Liver (tissue), 9 donors: ENCODE measurements around the gene SCRN2. TPM values are rescaled to one million over a fixed set of nuclear protein-coding genes. Genes with fewer than 3 reads are reported as not detected.

Source experiments
- DNase-seq: peaks from one replicate; pipeline ENCODE4 v3.0.0-alpha.2; 2017; ENCODE audit warnings: low spot score
- H3K27ac ChIP-seq, 2 donors: one replicate each; pipeline ENCODE4 v1.7.0; 2013; ENCODE audit warnings: inconsistent platforms in 2 of 2, low read length in 2 of 2, control low read depth in 1 of 2, low read depth in 1 of 2, mild to moderate bottlenecking in 1 of 2
- H3K27me3 ChIP-seq, 4 donors: one replicate each; pipeline versions ENCODE4 v1.6.1 to v1.7.0; 2013; ENCODE audit warnings: low read length in 3 of 4, inconsistent platforms in 1 of 4, mild to moderate bottlenecking in 1 of 4, moderate library complexity in 1 of 4; ENCODE audit not compliant: control insufficient read depth in 4 of 4, insufficient read depth in 4 of 4
- H3K36me3 ChIP-seq, 4 donors: one replicate each; pipeline versions ENCODE4 v1.6.1 to v1.7.0; 2013; ENCODE audit warnings: low read length in 3 of 4, mild to moderate bottlenecking in 3 of 4, low read depth in 1 of 4, moderate library complexity in 1 of 4; ENCODE audit not compliant: control insufficient read depth in 4 of 4, insufficient read depth in 3 of 4
- H3K4me1 ChIP-seq, 4 donors: one replicate each; pipeline versions ENCODE4 v1.6.1 to v1.7.0; 2013; ENCODE audit warnings: low read length in 3 of 4, mild to moderate bottlenecking in 3 of 4, moderate library complexity in 1 of 4; ENCODE audit not compliant: control insufficient read depth in 4 of 4, insufficient read depth in 4 of 4
- H3K4me3 ChIP-seq, 3 donors: one replicate each; pipeline versions ENCODE4 v1.6.1 to v1.7.0; 2013; ENCODE audit warnings: low read length in 3 of 3, control low read depth in 1 of 3, low read depth in 1 of 3, mild to moderate bottlenecking in 1 of 3
- H3K9ac ChIP-seq, 2 donors: one replicate each; pipeline ENCODE4 v1.7.0; 2013; ENCODE audit warnings: low read length in 2 of 2, mild to moderate bottlenecking in 2 of 2, moderate library complexity in 2 of 2, control low read depth in 1 of 2, low read depth in 1 of 2
- H3K9me3 ChIP-seq, 4 donors: one replicate each; pipeline versions ENCODE4 v1.6.1 to v1.7.0; 2013; ENCODE audit warnings: low read length in 3 of 4; ENCODE audit not compliant: control insufficient read depth in 4 of 4
- ATF3 ChIP-seq: IDR thresholded peaks from 2 replicates; pipeline ENCODE4 v1.6.1; 2016; ENCODE audit warnings: antibody characterized with exemption
- EGR1 ChIP-seq, 2 donors: IDR thresholded peaks; 2 replicates each; pipeline ENCODE4 v1.6.1; 2016 to 2018; ENCODE audit warnings: antibody characterized with exemption in 2 of 2, low read depth in 2 of 2
- FOXA1 ChIP-seq: IDR thresholded peaks from 2 replicates; pipeline ENCODE4 v1.6.1; 2016; ENCODE audit warnings: antibody characterized with exemption
- FOXA2 ChIP-seq: IDR thresholded peaks from 2 replicates; pipeline ENCODE4 v1.6.1; 2016; ENCODE audit warnings: antibody characterized with exemption
- GABPA ChIP-seq, 2 donors: IDR thresholded peaks in 1 of 2; conservative IDR thresholded peaks in 1 of 2; 2 replicates each; pipeline ENCODE4 v1.6.1; 2016; ENCODE audit warnings: antibody characterized with exemption in 2 of 2, mild to moderate bottlenecking in 1 of 2, moderate library complexity in 1 of 2
- HNF4A ChIP-seq, 2 donors: conservative IDR thresholded peaks; 2 replicates each; pipeline ENCODE4 v1.6.1; 2016; ENCODE audit warnings: antibody characterized with exemption in 2 of 2, mild to moderate bottlenecking in 2 of 2
- HNF4G ChIP-seq: IDR thresholded peaks from 2 replicates; pipeline ENCODE4 v1.6.1; 2016; ENCODE audit warnings: antibody characterized with exemption
- JUND ChIP-seq, 2 donors: IDR thresholded peaks; 2 replicates each; pipeline ENCODE4 v1.6.1; 2016; ENCODE audit warnings: antibody characterized with exemption in 2 of 2
- MAX ChIP-seq: IDR thresholded peaks from 2 replicates; pipeline ENCODE4 v1.6.1; 2016; ENCODE audit warnings: antibody characterized with exemption
- NR2F2 ChIP-seq: IDR thresholded peaks from 2 replicates; pipeline ENCODE4 v1.6.1; 2016; ENCODE audit warnings: antibody characterized with exemption
- RAD21 ChIP-seq, 2 donors: IDR thresholded peaks; 2 replicates each; pipeline ENCODE4 v1.6.1; 2016; ENCODE audit warnings: antibody characterized with exemption in 2 of 2, mild to moderate bottlenecking in 2 of 2
- RXRA ChIP-seq, 2 donors: IDR thresholded peaks; 2 replicates each; pipeline ENCODE4 v1.6.1; 2017 to 2018; ENCODE audit warnings: antibody characterized with exemption in 2 of 2, mild to moderate bottlenecking in 1 of 2
- SP1 ChIP-seq: IDR thresholded peaks from 2 replicates; pipeline ENCODE4 v1.6.1; 2018; ENCODE audit warnings: antibody characterized with exemption, mild to moderate bottlenecking
- TAF1 ChIP-seq: conservative IDR thresholded peaks from 2 replicates; pipeline ENCODE4 v1.6.1; 2016; ENCODE audit warnings: antibody characterized with exemption, mild to moderate bottlenecking
- YY1 ChIP-seq: IDR thresholded peaks from 2 replicates; pipeline ENCODE4 v1.6.1; 2016; ENCODE audit warnings: antibody characterized with exemption, mild to moderate bottlenecking
- ZBTB33 ChIP-seq: IDR thresholded peaks from 2 replicates; pipeline ENCODE4 v1.6.1; 2016; ENCODE audit warnings: antibody characterized with exemption
- WGBS: extraction: QIAGEN DNeasy Blood & Tissue Kit; methylation state at CpG from one replicate; pipeline ENCODE4 v1.1.7; 2013; 5-methylcytosine and 5-hydroxymethylcytosine counted together
- polyA plus RNA-seq, 2 donors: library from polyadenylated mRNA; stranded (reverse) in 1 of 2; unstranded in 1 of 2; fragments of 200-250 nt in 1 of 2; fragments of >200 nt in 1 of 2; fragmentation: Nextera tagmentation in 1 of 2; extraction: Ambion mirVana in 1 of 2; gene quantifications; one replicate each; pipeline versions ENCODE4 v1.2.1 to v1.2.3, GENCODE V29; 2013 to 2015
- total RNA-seq, 2 donors: library from RNA; depleted of rRNA; stranded (reverse); fragments of >200 nt; gene quantifications; one replicate each; pipeline ENCODE4 v1.2.3, GENCODE V29; 2014
- TF ChIP-seq, protein P1 (sequence below): fragments of 150-350 bp; IDR thresholded peaks from 2 replicates; pipeline ENCODE4 v1.5.1; 2017; ENCODE audit warnings: improper control_type of control experiment, low read depth, low read length; ENCODE audit not compliant: missing input control
- TF ChIP-seq, protein P2 (sequence below): IDR thresholded peaks from 2 replicates; pipeline ENCODE4 v1.6.1; 2016; ENCODE audit warnings: antibody characterized with exemption, mild to moderate bottlenecking
- donor health status: healthy.
- donor health status: healthy.
- donor health status: healthy.
- donor health status: healthy.
- donor health status: healthy.

Gene SCRN2
- total and polyA plus RNA-seq, 4 donors = 17.8 to 27.4 (median 20.3) TPM

DNA sequence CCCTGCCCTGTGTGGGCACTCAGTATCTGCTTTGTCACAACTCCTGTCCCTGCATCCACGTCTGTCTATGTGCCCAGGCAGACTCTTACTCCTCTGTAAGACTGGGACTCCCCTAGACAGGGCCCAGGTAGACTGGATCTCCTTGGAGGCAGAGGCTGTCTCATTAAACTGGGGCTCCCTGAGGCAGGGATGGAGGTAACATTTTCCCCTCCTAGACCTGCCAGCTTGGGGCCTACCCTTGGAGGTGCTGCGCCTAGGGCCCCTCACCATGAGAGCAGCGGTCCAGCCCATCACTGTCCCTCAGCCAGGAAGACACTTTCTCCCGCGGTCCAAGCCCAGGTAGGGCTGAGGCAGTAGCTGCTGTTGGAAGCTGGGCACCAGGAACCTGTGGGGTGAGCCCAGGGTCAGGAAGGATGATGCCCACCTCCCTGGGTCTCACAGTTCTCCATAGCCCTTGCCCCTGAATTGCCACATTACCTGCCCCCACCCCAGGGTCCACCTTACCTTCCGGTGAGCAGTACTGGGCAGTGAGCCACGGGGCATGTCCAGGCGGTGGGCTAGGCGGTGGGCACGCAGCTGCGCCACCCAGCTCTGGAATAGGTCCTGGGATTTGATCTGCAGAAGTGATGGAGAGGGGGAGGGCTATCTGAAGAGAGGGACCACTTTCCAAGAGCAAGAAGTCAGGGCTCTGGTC lies 22.9 kb downstream of the SCRN2 start:
- 91% methylated on average over 11 of the region's 11 CpGs for WGBS
- no peak for TF ChIP-seq NR2F2
- no peak for TF ChIP-seq FOXA2
- TF ChIP-seq RXRA (IDR thresholded peaks at IDR 0.05) = no peak
- TF ChIP-seq, protein P1, sequence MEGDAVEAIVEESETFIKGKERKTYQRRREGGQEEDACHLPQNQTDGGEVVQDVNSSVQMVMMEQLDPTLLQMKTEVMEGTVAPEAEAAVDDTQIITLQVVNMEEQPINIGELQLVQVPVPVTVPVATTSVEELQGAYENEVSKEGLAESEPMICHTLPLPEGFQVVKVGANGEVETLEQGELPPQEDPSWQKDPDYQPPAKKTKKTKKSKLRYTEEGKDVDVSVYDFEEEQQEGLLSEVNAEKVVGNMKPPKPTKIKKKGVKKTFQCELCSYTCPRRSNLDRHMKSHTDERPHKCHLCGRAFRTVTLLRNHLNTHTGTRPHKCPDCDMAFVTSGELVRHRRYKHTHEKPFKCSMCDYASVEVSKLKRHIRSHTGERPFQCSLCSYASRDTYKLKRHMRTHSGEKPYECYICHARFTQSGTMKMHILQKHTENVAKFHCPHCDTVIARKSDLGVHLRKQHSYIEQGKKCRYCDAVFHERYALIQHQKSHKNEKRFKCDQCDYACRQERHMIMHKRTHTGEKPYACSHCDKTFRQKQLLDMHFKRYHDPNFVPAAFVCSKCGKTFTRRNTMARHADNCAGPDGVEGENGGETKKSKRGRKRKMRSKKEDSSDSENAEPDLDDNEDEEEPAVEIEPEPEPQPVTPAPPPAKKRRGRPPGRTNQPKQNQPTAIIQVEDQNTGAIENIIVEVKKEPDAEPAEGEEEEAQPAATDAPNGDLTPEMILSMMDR = no peak
- no peak for TF ChIP-seq FOXA1
- no peak for TF ChIP-seq HNF4G
- no peak for TF ChIP-seq JUND (IDR thresholded peaks at IDR 0.05)
- no peak for TF ChIP-seq YY1
- TF ChIP-seq TAF1 = no peak
- TF ChIP-seq SP1 = no peak
- TF ChIP-seq EGR1 (IDR thresholded peaks at IDR 0.05; ENCODE audit: low read depth in 2 of 2) = no peak
- TF ChIP-seq ATF3 = no peak
- no peak for TF ChIP-seq HNF4A (conservative IDR thresholded peaks at IDR 0.05)
- no peak for TF ChIP-seq RAD21 (IDR thresholded peaks at IDR 0.05)
- TF ChIP-seq MAX = no peak
- TF ChIP-seq, protein P2, sequence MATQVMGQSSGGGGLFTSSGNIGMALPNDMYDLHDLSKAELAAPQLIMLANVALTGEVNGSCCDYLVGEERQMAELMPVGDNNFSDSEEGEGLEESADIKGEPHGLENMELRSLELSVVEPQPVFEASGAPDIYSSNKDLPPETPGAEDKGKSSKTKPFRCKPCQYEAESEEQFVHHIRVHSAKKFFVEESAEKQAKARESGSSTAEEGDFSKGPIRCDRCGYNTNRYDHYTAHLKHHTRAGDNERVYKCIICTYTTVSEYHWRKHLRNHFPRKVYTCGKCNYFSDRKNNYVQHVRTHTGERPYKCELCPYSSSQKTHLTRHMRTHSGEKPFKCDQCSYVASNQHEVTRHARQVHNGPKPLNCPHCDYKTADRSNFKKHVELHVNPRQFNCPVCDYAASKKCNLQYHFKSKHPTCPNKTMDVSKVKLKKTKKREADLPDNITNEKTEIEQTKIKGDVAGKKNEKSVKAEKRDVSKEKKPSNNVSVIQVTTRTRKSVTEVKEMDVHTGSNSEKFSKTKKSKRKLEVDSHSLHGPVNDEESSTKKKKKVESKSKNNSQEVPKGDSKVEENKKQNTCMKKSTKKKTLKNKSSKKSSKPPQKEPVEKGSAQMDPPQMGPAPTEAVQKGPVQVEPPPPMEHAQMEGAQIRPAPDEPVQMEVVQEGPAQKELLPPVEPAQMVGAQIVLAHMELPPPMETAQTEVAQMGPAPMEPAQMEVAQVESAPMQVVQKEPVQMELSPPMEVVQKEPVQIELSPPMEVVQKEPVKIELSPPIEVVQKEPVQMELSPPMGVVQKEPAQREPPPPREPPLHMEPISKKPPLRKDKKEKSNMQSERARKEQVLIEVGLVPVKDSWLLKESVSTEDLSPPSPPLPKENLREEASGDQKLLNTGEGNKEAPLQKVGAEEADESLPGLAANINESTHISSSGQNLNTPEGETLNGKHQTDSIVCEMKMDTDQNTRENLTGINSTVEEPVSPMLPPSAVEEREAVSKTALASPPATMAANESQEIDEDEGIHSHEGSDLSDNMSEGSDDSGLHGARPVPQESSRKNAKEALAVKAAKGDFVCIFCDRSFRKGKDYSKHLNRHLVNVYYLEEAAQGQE = no peak
- no peak for TF ChIP-seq GABPA (IDR thresholded peaks at IDR 0.05 in 1 of 2, conservative IDR thresholded peaks at IDR 0.05 in 1 of 2)
- TF ChIP-seq ZBTB33 = no peak
- Histone ChIP-seq H3K27ac (no peak overlapping the region), H3K4me1 (peaks cover 0 to 19% (median 5%) of the 10 kb centered on the region in 4 donors), H3K27me3 (no peaks in the 10 kb centered on the region), H3K36me3 (peaks cover 0 to 9% (median 2%) of the 10 kb centered on the region in 4 donors), H3K9me3 (no peaks in the 10 kb centered on the region), H3K4me3 (no peak overlapping the region), H3K9ac (no peak overlapping the region)
- DNase-seq = no peak
